Renal cortex interstitium (tissue), 11 donors: ENCODE results near the gene AKR1D1. TPM values are rescaled to one million over a fixed set of nuclear protein-coding genes. Genes with fewer than 3 reads are reported as not detected.
"Not testable (repeated sequence)": the region's sequence is repeated elsewhere in the genome, so short reads cannot be mapped to it uniquely, and the experiment has no call there.

ENCODE experiments used
- DNase-seq, 11 donors: peaks; one replicate each; pipeline ENCODE4 v3.0.0-alpha.2; 2013; ENCODE audit warnings: low read depth in 9 of 11, low spot score in 4 of 11; ENCODE audit errors: extremely low read depth in 1 of 11
- polyA plus RNA-seq, 3 donors: library from polyadenylated mRNA; unstranded; fragments of 120-200 nt; gene quantifications; one replicate each; pipeline ENCODE4 v1.2.1, GENCODE V29; 2013; ENCODE audit not compliant: insufficient read length in 3 of 3

AKR1D1 gene
- polyA plus RNA-seq, 3 donors: 0.13 to 0.20 (median 0.17) TPM

GRCh38 chr7:138146757-138147734 is 70.8 kb downstream of the AKR1D1 start:
- not testable (repeated sequence) for DNase-seq

- no peak for DNase-seq
These were observed 75.7 kb downstream of the AKR1D1 start for GRCh38 chr7:138151731-138152577.

GRCh38 chr7:138154661-138155060 is 78.4 kb downstream of the AKR1D1 start:
- no peak for DNase-seq

- no peak for DNase-seq
These were observed 81.4 kb downstream of the AKR1D1 start for GRCh38 chr7:138157702-138158101.

- DNase-seq: no peak
These were observed 82.7 kb downstream of the AKR1D1 start for GRCh38 chr7:138158739-138159528.

DNA sequence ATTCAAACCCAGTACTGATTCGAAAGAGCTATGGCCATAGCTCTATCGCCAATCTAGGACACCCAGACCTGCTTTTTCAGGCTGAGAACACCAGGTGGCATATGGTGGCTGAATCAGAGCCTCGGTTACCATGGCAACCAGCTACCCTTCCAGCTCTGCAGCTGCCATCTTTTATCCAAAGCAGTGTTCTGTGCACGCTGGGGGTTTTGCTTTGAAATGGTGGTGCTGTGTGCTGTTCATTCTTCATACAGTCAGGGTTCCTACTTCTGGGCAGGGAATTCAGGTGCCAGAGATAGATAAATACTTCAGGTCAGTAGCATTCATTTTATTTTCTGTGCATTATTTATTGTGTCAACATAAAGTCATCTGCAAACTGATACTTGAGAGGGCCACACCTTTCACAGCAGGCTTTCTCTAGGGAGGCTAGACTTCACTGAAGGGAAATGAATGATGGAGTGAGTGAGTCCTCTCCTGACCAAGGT is 85.4 kb downstream of the AKR1D1 start:
- peak; percentile 76 to 94 (median 87) for DNase-seq

GRCh38 chr7:138162236-138162635 is 86.0 kb downstream of the AKR1D1 start:
- no peak for DNase-seq

DNA sequence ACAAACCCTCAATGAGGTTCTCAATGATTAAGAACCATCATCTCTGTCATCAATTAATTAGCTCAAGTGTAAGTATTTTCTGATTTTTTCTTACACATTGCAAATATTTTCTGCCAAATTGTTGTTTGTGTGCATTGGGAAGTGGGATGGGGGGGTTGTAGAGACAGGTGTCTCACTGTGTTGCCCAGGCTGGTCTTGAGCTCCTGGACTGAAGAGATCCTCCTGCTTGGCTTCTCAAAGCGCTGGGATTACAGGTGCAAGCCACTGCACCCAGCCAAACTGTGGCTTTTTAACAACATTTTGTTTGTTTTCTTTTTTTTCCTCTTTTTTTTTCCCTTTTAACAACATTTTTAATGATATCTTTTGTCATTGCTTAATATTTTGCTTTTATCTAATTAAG is 87.5 kb downstream of the AKR1D1 start:
- no peak for DNase-seq

DNA sequence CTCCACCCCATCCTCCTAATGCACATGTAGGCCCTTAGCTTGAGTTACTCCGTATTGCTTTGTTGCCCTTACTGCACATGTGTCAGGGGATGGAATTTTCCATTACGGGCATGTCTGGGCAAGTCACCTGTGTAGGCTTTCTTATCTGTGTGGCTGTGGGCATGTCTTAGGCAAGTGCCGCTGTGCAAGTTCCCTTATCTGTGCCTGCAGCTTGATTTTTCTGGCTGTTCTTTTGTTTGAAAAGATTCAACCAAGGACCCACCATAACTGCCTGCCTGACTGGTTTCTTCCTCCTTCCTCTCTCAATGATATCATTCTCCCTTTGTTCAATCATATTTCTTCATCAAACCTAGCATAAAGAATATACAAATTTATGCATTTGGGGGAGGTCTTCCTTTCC is 88.5 kb downstream of the AKR1D1 start:
- no peak for DNase-seq

DNA sequence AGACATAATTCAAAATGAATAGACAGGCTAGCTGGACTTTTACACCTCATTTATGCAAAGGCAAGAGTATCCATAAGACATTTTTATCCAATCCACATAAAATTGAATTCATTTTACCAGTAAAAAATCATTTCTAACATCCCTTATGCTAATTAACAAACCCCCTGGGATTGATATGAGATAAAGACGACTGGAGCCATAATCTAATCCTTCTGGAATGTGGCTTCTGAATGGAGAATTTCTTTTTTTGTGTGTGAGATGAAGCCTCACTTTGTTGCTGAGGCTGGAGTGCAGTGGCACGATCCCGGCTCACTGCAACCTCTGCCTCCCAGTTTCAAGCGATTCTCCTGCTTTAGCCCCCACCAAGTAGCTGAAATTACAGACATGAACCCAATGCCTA is 90.4 kb downstream of the AKR1D1 start:
- DNase-seq: no peak

DNA sequence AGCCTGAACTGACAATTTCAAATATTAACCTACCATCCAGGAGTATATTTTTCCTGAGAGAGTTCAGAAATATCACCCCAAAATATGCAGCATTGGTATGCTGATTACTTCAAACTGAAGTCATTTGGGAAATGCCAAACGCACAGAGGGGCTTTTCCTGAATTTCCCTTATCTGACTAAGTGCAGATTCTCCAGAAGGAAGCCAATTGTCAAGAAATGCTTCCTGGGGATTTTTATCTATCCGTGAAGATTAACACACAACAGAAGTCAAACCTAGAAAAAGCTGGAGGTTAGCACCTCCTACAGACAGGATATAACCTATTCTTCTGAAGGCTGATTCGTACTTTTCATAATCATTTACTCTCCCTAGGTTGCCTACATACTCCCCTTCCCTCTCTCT is 91.0 kb downstream of the AKR1D1 start:
- no peak for DNase-seq

- DNase-seq: no peak
These were observed 91.6 kb downstream of the AKR1D1 start for GRCh38 chr7:138167869-138168296.

Other genes with a start within 250 kb of the AKR1D1 start
- 1 to 10 TPM; 1.7 to 2.2 (median 2.0) TPM for gene DGKI, start 229.5 kb upstream of the AKR1D1 start, polyA plus RNA-seq
- 10 to 100 TPM; 52.0 to 56.7 (median 53.1) TPM for gene CREB3L2, start 74.4 kb upstream of the AKR1D1 start, polyA plus RNA-seq